ENCODE results near the gene MKRN2OS.

Gene MKRN2OS

DNA sequence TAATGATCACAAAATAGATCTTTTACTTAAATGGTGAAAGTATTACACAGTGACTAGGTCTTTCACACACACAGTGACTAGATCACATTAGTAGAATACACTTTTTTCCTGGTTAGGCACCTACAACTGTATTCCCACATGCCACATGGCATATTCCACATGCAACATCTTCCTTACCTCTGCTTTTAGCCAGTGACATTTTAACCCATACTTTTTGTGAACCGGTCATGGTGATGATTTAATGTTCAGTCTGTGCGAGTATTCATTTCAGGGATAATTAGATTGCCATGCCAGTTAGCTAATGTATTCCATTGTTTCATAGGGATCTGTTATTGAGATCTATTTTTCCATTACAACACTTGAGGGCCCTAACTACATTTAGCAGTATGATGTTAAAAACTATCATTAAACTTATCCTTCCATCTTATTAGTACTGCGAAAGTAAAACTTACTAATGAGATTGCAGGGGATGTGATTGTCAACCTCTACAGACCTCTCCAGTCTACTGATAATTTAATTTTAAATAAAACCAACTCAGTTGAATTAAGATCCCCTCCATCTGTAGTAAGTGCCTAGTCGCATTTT, 32.7 kb downstream of the MKRN2OS start:
- no peak for DNase-seq

DNA sequence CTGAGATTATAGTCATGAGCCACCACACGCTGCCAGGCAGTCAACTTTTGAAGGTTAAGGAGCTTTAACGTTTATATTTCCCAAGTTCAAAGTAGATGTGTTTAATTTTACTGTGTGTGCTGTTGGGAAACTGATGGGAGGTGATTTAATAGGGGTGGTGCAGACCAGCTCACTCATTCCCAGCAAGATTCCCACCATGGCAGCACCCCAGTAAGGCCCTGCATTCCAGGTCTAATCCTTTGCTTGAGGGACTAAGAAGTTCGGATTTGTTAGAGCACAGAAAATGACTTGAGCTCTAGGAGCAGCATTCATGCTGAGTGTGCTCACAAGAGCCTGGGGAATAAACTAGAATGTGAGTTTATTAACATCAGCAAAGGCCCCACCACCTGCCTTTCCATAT, 35.8 kb downstream of the MKRN2OS start:
- DNase-seq: no peak

DNA sequence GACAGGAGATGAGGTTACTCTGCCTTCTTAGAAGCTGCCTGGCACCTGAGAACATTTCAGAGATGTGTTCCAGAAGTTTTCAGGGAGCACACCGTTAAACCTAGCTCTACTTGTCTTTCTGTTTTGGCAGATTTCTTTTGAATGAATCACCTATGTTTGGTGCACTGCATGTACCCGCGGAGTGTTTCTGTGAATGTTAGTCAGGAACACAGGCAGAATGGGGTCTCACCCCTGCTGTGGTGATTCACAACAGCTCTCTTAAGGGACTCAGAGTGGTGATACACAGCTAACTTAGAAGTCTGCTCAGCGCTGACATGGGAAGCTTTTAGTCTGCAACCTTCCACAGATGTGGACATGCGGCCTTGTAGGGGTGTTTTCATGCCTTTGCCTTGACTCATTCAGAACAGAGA, 37.0 kb downstream of the MKRN2OS start:
- no peak for DNase-seq

- no peak for DNase-seq
These were observed 37.6 kb downstream of the MKRN2OS start for GRCh38 chr3:12507591-12508281.

- DNase-seq: no peak
These were observed 39.0 kb downstream of the MKRN2OS start for GRCh38 chr3:12506201-12506709.

- no peak for DNase-seq
These were observed 42.0 kb downstream of the MKRN2OS start for GRCh38 chr3:12503126-12503957.

- no peak for DNase-seq
These were observed 43.8 kb downstream of the MKRN2OS start for GRCh38 chr3:12501360-12502020.

DNA sequence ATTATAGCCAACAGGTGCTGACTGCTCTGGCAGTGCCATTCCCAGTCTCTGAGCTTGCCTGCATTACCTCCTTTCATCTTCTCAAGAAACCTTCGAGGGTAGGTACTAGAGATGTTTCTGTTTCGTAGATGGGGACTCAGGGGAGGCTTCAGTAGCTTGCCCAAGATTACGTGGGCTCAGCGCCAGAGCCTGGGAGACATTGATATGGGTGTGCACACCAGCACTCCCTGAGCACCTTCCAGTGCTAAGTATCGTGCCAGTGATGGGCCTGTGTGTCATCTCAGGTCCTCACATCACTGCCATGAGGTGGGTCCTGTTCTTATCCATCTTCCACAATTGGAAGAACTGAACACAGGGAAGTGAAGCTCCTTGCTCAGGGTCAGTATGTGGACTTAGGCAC, 45.8 kb downstream of the MKRN2OS start:
- no peak for DNase-seq

DNA sequence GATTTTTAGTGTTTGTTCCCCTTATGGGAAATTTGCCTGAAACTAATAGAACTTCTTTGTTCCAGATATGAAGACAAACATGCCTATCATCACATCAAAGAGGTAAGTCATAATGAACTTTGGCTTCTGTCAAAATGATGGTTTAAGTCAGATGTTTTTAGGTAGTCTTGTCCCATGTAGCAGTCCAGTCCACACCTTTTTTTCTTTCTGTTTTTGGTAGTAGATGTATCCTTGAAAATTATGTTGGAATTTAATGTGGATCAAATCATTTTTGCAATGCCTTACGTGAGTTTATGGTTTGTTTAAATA, 48.9 kb downstream of the MKRN2OS start:
- no peak for DNase-seq

DNA sequence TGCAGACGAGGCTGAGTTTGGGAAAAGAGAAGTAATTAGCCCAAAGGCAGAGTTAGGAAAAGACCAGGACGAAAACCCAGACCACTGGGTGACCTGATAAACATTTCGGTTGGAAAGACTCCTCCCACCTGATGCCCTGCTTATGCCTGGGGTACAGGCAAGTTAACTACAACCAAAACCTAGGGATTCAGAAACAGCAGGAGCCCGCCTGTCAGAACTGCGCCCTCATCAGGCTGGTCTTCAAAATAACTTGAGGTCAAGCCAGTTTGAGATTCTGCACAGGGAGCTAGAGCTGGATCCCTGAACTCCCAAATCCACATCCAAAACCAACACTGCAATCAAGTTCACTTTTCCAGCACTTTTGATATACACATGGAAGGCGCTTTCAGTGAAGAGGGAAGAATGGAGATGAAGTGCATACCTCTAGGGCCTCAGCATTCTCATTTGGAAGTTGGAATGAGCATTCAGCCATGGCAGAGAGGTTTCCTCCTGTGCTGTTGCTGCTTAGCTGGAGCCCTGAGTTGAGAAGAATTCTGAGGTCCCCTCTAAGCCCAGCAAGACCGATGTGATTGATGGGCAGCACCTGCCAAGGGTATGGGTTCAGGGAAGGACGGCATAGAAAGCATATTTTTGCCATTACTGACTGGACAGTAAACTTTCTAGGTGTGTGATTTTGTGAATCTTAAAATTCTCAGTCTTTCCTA, 49.4 kb downstream of the MKRN2OS start:
- no peak for DNase-seq

DNA sequence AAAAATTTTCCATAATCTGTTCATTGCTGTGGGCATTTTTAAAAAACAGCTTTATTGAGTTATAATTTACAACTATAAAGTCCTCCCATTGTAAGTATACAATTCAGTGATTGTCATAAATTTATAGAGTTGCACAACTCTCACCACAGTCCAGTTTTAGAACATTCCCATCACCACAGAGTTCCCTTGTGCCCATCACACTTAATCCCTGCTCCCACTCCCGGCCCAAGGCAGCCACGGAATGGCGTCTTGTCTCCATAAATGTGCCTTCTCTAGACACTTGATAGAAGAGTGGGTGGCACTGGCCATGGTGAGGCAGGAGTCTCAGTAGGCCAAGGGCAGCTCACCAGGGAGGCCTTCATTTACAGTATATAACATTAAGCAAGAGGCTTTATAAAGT, 54.8 kb downstream of the MKRN2OS start:
- DNase-seq: no peak

GRCh38 chr3:12489832-12490231, 55.5 kb downstream of the MKRN2OS start:
- no peak for DNase-seq

Data from activated CD4-positive, alpha-beta T cell treated with anti-CD3 and anti-CD28 coated beads, Interleukin-10, Interleukin-2, amounts not matched to agents 100 ng/mL and 50 ng/mL, durations not matched to agents 16 hours and 8 hours (primary cell).